GM12801 (cell line): ENCODE results near the gene HPSE2.

Experiments
- CTCF ChIP-seq: IDR thresholded peaks from one replicate; pipeline ENCODE4 v1.5.1; 2011; ENCODE audit warnings: control low read depth; ENCODE audit not compliant: insufficient read length; ENCODE audit errors: extremely low read depth

The HPSE2 gene

GRCh38 chr10:98694883-98695282, 540.8 kb downstream of the HPSE2 start:
- no peak for TF ChIP-seq CTCF

- no peak for TF ChIP-seq CTCF
Measured at GRCh38 chr10:98694014-98694413, 541.6 kb downstream of the HPSE2 start.

- no peak for TF ChIP-seq CTCF
Measured at GRCh38 chr10:98687685-98688084, 548.0 kb downstream of the HPSE2 start.

- TF ChIP-seq CTCF: no peak
Measured at GRCh38 chr10:98684019-98684899, 551.4 kb downstream of the HPSE2 start.

- no peak for TF ChIP-seq CTCF
Measured at GRCh38 chr10:98676895-98677294, 558.8 kb downstream of the HPSE2 start.

- TF ChIP-seq CTCF: no peak
Measured at GRCh38 chr10:98675902-98676301, 559.8 kb downstream of the HPSE2 start.

GRCh38 chr10:98673171-98673782, 562.4 kb downstream of the HPSE2 start:
- no peak for TF ChIP-seq CTCF
